ENCODE data around the gene CSNK2B. TPM values are rescaled to one million over a fixed set of nuclear protein-coding genes. Genes with fewer than 3 reads are reported as not detected.
"Not testable (repeated sequence)": the region's sequence is repeated elsewhere in the genome, so short reads cannot be mapped to it uniquely, and the experiment has no call there.

The CSNK2B gene
- total RNA-seq, 1 donor from 2014 or later = 148 TPM

GRCh38 chr6:31708224-31708623 lies 42.3 kb downstream of the CSNK2B start:
- intact Hi-C loops (cut with DNase I) = no loop called here

GRCh38 chr6:31709157-31709556 lies 43.3 kb downstream of the CSNK2B start:
- H3K4me1 ChIP-seq; DNase-seq (ENCODE audit: low spot score in 2 of 2); H3K4me3 ChIP-seq; intact Hi-C loops (cut with DNase I); H3K36me3 ChIP-seq; H3K27me3 ChIP-seq; H3K9me3 ChIP-seq; H3K27ac ChIP-seq: not testable (repeated sequence)

More at GRCh38 chr6:31708224-31708623, 42.3 kb downstream of the CSNK2B start:
- no peaks in the 10 kb centered on the region for H3K27me3 ChIP-seq
- H3K4me1 ChIP-seq = peaks cover 0 to 7% of the 10 kb centered on the region in 2 donors
- no peak overlapping the region for H3K27ac ChIP-seq
- TF ChIP-seq CTCF (IDR thresholded peaks at IDR 0.05) = no peak
- no peaks in the 10 kb centered on the region for H3K9me3 ChIP-seq
- no peaks in the 10 kb centered on the region for H3K36me3 ChIP-seq
- H3K4me3 ChIP-seq = no peak overlapping the region
- DNase-seq (ENCODE audit: low spot score in 2 of 2) = no peak

- H3K9me3 ChIP-seq = no peaks in the 10 kb centered on the region
- H3K4me1 ChIP-seq = no peaks in the 10 kb centered on the region
- TF ChIP-seq CTCF (IDR thresholded peaks at IDR 0.05) = no peak
- no peaks in the 10 kb centered on the region for H3K27me3 ChIP-seq
- H3K4me3 ChIP-seq = no peak overlapping the region
- intact Hi-C loops (cut with DNase I) = no loop called here
- no peaks in the 10 kb centered on the region for H3K36me3 ChIP-seq
- no peak for DNase-seq (ENCODE audit: low spot score in 2 of 2)
- no peak overlapping the region for H3K27ac ChIP-seq
These were observed 44.8 kb downstream of the CSNK2B start for GRCh38 chr6:31710523-31711219.

GRCh38 chr6:31711233-31711632 lies 45.4 kb downstream of the CSNK2B start:
- H3K9me3 ChIP-seq = no peaks in the 10 kb centered on the region
- no peak overlapping the region for H3K4me3 ChIP-seq
- DNase-seq (ENCODE audit: low spot score in 2 of 2) = no peak
- no peak for TF ChIP-seq CTCF (IDR thresholded peaks at IDR 0.05)
- no peaks in the 10 kb centered on the region for H3K36me3 ChIP-seq
- no peaks in the 10 kb centered on the region for H3K4me1 ChIP-seq
- no peak overlapping the region for H3K27ac ChIP-seq
- H3K27me3 ChIP-seq = no peaks in the 10 kb centered on the region
- intact Hi-C loops (cut with DNase I) = no loop called here

GRCh38 chr6:31712296-31712695 lies 46.4 kb downstream of the CSNK2B start:
- no peaks in the 10 kb centered on the region for H3K9me3 ChIP-seq
- H3K36me3 ChIP-seq = no peaks in the 10 kb centered on the region
- H3K4me3 ChIP-seq = no peak overlapping the region
- H3K27ac ChIP-seq = no peak overlapping the region
- no peaks in the 10 kb centered on the region for H3K27me3 ChIP-seq
- TF ChIP-seq CTCF (IDR thresholded peaks at IDR 0.05) = peak in 1 of 3 experiments; percentile 20
- no peaks in the 10 kb centered on the region for H3K4me1 ChIP-seq
- no peak for DNase-seq (ENCODE audit: low spot score in 2 of 2)
- intact Hi-C loops (cut with DNase I) = no loop called here

- no peaks in the 10 kb centered on the region for H3K4me1 ChIP-seq
- no peaks in the 10 kb centered on the region for H3K9me3 ChIP-seq
- TF ChIP-seq CTCF (IDR thresholded peaks at IDR 0.05) = no peak
- no peak for DNase-seq (ENCODE audit: low spot score in 2 of 2)
- intact Hi-C loops (cut with DNase I) = no loop called here
- H3K27me3 ChIP-seq = no peaks in the 10 kb centered on the region
- no peak overlapping the region for H3K4me3 ChIP-seq
- no peaks in the 10 kb centered on the region for H3K36me3 ChIP-seq
- no peak overlapping the region for H3K27ac ChIP-seq
These were observed 47.6 kb downstream of the CSNK2B start for GRCh38 chr6:31713465-31713864.
